ENCODE data around the gene GRID1.

The GRID1 gene

GRCh38 chr10:86023336-86023735 lies 343.3 kb downstream of the GRID1 start:
- DNase-seq: no peak

DNA sequence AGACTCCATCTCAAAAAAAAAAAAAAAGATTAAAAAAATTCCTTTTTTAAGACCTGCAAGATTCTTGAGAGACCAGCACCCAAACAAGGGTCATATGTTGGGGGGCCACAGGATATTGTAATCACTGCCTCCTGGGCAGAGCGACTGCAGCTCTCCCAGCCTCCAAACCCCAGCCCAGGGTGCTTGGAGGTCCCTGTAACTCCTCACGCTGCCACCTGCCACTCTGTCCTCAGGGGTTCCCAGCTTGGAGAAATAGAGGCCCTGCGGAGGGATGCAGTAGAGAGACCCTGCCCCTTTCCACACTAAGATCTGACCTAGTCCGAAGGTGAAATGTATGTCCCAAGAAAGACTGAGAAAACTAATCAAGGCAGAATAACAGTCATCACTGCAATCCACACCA lies 343.7 kb downstream of the GRID1 start:
- no peak for DNase-seq

GRCh38 chr10:86020134-86020533 lies 346.5 kb downstream of the GRID1 start:
- no peak for DNase-seq

DNA sequence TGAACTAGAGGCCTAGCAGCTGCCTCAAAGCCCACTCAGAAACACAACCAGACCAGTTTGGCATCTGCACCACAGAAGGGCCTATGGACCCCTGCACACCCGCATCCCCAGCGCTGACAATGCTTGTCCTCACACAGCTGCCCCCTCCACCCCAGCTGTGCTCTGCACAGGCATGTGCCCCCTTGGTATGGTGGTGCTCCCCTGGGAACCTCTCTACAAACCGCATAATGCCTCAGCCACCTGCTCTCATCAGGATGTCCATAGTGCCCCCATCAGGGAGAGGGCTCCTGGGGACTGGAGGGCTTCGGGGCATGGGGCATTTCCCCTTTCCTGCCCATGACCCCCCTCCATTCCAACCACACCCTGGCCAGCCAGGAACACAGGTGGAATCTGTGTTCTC lies 347.5 kb downstream of the GRID1 start:
- no peak for DNase-seq

DNA sequence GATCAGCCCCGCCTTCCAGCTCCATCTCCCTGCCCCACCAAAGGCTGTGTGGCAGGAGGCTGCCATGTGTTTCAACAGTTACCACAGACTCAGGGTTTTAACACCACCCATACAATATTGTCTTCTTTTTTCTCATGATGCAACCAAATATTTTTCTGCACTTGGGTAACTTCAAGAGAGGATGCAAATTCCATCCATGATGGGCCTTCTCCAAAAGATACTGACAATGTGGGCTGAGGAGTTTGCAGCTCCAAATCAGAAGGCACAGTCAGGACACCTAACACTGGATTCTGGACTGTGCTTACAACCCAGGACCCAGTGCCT lies 347.9 kb downstream of the GRID1 start:
- no peak for DNase-seq

DNA sequence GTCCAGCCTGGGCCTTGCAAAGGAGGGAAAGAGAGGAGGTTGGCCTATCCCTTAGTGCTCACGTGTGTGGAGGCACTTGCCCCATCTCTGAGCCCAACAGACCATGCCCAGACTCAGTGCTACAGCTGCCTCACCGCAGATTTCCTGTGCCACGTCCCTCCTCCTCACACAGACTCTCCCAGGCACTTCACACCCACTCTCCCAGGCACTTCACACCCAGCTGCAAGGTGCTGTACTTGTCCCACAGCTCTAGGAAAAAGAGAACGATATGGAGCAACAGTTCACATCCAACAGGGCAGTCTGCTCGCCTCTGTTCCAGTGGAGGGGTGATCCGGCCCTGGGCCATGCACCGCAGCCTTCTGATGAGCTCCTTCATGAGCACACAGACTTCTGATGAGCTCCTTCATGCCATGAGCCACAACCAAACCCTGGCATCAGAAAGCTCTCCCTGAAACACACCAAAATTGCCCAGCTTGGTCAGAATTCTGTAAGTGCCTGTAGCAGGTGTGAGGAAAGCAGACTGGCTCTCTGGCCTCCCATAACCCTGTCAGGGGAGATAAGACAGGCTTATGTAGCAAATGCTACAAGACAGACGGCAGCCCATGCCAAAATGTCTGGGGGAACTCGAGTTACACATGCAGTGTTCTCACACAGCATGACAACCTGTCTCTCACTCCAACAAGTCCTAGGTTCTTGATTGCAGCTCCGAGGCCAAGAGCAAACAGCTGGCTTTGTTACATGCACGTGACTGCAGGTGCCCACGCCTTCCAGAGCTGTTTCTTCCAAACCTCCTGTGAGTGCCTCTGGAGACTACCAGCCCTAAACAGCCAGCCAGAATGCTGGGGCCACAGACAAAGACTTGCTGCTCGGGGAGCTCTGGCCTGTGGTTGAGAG lies 348.5 kb downstream of the GRID1 start:
- DNase-seq: no peak

DNA sequence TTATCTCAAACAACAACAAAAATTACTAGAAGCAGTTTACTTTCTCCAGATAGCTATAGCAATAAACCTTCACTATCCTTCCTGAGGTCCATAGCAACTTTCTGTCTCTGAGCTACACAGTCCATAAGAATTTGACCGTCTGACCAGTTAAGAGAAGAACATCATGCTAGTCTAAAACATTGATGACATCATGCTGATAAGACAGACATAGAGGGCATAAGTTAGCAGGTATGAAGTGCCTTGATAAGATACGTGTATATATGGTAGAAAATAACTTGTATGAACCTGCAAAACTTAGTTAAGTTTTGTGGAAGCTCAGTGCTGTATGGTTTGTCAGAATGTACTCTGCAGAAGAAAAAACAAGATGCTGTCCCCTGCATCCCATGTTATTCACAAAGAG lies 353.0 kb downstream of the GRID1 start:
- DNase-seq: no peak

GRCh38 chr10:86007171-86007570 lies 359.4 kb downstream of the GRID1 start:
- no peak for DNase-seq

GRCh38 chr10:86004337-86004736 lies 362.3 kb downstream of the GRID1 start:
- no peak for DNase-seq

GRCh38 chr10:86003201-86003621 lies 363.4 kb downstream of the GRID1 start:
- no peak for DNase-seq

- DNase-seq: no peak
Measured at GRCh38 chr10:86001521-86001920, 365.1 kb downstream of the GRID1 start.

DNA sequence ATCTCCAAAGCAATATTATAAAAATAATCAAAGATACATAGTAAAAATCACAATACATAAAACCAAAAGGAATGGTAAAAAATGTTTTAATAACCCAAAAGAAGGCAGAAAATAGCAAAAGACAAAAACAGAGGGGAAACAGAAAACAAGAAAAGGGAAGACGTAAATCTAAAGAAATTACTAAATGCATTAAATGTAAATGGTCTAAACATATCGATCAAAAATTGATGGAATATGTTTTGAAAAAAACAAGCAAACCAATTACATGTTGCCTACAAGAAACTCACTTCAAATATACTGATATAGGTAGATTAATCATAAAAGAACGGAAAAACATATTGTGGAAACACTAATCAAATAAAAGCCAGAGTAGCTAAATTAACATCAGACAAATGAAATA lies 369.1 kb downstream of the GRID1 start:
- no peak for DNase-seq

- no peak for DNase-seq
Measured at GRCh38 chr10:85995791-85996190, 370.8 kb downstream of the GRID1 start.

DNA sequence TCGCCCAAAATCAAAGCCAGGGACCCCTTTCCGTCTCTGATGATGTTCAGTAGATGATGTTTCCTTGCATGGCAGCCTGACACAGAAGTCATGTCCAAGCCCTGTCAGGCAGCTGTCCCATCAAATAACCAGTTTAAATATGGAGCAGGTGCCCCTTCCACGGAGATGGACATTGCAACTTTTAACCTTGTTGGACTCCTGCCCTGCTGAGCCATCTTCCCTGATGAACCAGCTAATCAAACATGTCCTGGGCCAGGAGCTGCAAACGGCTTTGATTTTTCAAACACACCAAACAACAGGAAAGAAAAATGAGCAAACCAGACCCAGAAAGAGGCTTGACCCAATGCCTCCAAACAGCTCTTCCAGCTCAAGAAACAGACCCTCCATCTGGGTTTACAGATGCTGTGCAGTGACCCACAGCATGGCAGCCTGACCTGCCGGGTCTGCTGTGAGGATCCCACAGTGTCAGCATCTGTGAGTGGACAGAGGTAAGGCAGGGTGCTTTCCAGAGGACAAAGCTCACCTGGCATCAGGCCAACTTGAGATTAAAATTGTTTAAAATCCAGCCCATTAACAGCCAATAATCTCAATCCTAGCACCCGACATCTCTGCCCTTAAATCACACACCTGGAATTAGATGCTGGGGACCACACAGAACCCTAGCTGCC lies 372.6 kb downstream of the GRID1 start:
- DNase-seq: no peak

DNA sequence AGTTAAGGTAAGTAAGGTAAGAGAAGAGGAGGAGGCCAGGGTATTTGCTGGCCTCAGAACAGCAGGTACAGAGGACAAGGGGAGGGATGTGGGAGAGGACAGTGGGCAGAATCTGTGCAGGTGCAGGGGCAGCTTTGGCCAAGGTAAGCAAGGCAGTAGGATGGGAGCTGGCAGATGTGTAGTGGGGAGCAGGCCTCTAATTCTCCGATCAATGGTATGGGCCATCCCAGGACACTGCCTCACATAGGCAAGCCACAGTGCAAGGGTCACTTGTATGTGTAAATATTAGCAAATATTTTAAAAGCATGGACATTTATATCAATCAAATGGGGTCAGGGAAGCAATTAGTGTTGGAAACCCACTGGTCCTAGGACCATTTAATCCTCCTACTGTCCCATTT lies 373.5 kb downstream of the GRID1 start:
- no peak for DNase-seq

- DNase-seq: no peak
Measured at GRCh38 chr10:85992324-85992723, 374.3 kb downstream of the GRID1 start.

GRCh38 chr10:85986777-85987176 lies 379.8 kb downstream of the GRID1 start:
- DNase-seq: no peak

- DNase-seq: no peak
Measured at GRCh38 chr10:85983051-85983450, 383.5 kb downstream of the GRID1 start.

GRCh38 chr10:85979598-85979997 lies 387.0 kb downstream of the GRID1 start:
- DNase-seq: no peak

GRCh38 chr10:85978566-85979358 lies 387.8 kb downstream of the GRID1 start:
- no peak for DNase-seq

GRCh38 chr10:85977642-85978041 lies 389.0 kb downstream of the GRID1 start:
- no peak for DNase-seq

DNA sequence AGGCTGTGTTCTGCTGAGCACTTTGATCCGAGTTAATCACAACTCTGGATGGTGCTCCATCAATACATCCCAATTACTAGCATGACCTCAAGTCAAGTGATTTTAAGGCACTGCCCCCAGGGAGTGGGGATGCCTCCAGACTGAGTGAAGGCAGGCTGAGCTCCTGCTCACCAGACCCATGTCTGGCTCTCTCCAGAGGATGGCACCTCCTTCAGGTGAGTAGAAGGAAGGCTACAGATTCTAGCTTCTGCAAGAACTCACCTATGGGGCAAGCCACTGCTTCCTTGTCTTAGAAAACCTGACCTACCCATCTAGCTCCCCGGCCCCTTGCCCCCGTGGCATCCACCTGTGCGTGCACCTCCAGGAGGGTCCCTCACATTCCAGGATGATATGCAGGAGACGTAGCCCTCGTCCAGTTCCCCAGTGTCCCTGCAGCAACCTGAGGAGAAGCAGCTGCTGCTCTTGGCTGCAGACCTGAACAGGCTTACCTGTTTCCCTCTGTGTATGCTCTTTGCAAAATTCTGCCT lies 390.3 kb downstream of the GRID1 start:
- DNase-seq: no peak

- no peak for DNase-seq
Measured at GRCh38 chr10:85971494-85971893, 395.1 kb downstream of the GRID1 start.

DNA sequence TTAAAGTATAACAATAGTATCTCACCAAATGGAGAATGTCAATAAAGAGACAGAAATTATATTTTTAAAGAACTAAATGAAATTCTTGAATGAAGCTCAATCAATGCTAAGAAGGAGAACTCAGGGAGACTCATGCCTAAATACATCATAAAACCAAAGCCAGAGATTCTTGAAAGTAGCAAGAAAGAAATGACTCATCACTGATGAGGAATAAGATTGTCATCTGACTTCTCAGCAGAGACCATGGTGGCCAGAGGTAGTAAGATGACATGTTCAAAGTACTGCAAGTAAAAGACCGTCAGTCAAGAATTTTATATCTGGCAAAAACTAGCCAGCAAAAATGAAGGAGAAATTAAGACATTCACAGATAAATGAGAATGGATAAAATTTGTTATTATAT lies 399.0 kb downstream of the GRID1 start:
- DNase-seq: no peak
